ENCODE measurements around the gene LCN1. TPM values are rescaled to one million over a fixed set of nuclear protein-coding genes. Genes with fewer than 3 reads are reported as not detected.
"Not testable (repeated sequence)": the region's sequence is repeated elsewhere in the genome, so short reads cannot be mapped to it uniquely, and the experiment has no call there.

Gene LCN1
- total and polyA plus RNA-seq, 2 of the 4 experiments (the other 2 are of a cell fraction) = not detected

DNA sequence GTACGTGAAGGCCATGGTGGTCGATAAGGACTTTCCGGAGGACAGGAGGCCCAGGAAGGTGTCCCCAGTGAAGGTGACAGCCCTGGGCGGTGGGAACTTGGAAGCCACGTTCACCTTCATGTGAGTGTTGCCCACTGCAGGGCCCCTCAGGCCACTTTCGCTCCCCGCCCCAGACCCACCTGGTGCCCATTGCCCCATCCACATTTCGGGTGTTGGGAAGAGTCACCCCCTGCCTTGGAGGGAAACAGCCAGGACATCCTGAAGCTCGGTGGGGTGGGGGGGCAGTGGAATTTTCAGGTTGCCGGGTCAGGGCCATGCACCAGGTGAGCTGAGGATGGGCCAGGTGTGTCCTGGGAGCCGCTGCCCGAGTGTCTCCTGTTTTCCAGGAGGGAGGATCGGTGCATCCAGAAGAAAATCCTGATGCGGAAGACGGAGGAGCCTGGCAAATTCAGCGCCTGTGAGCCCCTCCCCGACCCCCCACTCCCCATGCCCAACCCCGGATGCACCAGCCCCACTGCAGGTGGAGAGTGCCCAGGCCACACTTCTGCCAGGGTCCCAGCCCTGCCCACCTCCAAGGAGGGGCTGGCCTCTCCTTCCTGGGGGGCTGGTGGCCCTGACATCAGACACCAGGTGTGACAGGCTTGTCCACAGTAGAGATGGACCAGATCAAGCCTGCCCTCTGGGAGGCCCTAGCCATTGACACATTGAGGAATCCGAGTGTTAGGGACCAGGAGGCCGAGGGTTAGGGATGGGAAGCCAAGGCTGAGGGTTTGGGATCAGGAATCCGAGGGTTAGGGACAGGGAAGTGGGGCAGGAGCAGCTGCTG lies 25.8 kb downstream of the LCN1 start:
- BruUV-seq (replicated peaks); CTCF ChIA-PET: not testable (repeated sequence)
- 37% methylated on average over 3 of the region's 21 CpGs; no CpG with 5 or more reads in 1 of the 2 experiments for WGBS, 2 experiments (ENCODE audit: extremely low coverage in 2 of 2, insufficient read length in 1 of 2)

More for the DNA sequence above, 25.8 kb downstream of the LCN1 start:
- H3K4me1 ChIP-seq (ENCODE audit: control insufficient read depth, insufficient read depth, low read length); H3K9me3 ChIP-seq (ENCODE audit: control insufficient read depth, insufficient read depth, low read length); H4K5ac ChIP-seq (ENCODE audit: low read depth, low read length); ATAC-seq (ENCODE audit: low read depth); H3K9me1 ChIP-seq (ENCODE audit: insufficient read depth, low read length); H3K79me1 ChIP-seq (ENCODE audit: low read depth in 1 of 2, low read length in 2 of 2); dilution Hi-C loops (cut with HindIII; ENCODE audit: low sequenced_read_pairs, unreplicated experiment); H4K20me1 ChIP-seq (ENCODE audit: insufficient read depth, low read length); H2BK20ac ChIP-seq (ENCODE audit: low read depth, low read length); H3K27ac ChIP-seq (ENCODE audit: insufficient read depth, low read length); H4K91ac ChIP-seq (ENCODE audit: insufficient read depth, low read depth, low read length); DNase-seq; H3K4me2 ChIP-seq (ENCODE audit: low read depth, low read length); H3K36me3 ChIP-seq (ENCODE audit: control insufficient read depth, insufficient read depth, low read length); H3K14ac ChIP-seq (replicated peaks; ENCODE audit: low read depth, low read length); H3K23ac ChIP-seq (ENCODE audit: low read depth, low read length); H4K8ac ChIP-seq (ENCODE audit: low read depth in 2 of 2, low read length in 2 of 2); H2BK120ac ChIP-seq (ENCODE audit: low read depth, low read length); H3K18ac ChIP-seq (ENCODE audit: low read depth, low read length); H2AK5ac ChIP-seq (ENCODE audit: low read depth, low read length); H3K27me3 ChIP-seq (ENCODE audit: control insufficient read depth, insufficient read depth, low read length); in situ Hi-C loops (cut with MboI; ENCODE audit: low sequenced_read_pairs); H3K4me3 ChIP-seq (ENCODE audit: insufficient read depth, low read depth, low read length); H2AFZ ChIP-seq (replicated peaks; ENCODE audit: low read length, poor library complexity); H3K56ac ChIP-seq (ENCODE audit: extremely low read depth, insufficient read depth, low read length); H3K9ac ChIP-seq (ENCODE audit: low read depth, low read length); H2BK15ac ChIP-seq (ENCODE audit: low read depth, low read length); intact Hi-C loops (cut with micrococcal nuclease); H3K4ac ChIP-seq (ENCODE audit: low read depth, low read length); H2AK9ac ChIP-seq (replicated peaks; ENCODE audit: low read depth, low read length, poor library complexity); H2BK5ac ChIP-seq (ENCODE audit: low read depth, low read length, poor library complexity, severe bottlenecking): not testable (repeated sequence)
- POLR2A ChIA-PET (ENCODE audit: unreplicated experiment) = interaction anchor here (0.6 kb wide), 1 partner anchor 21 kb away, joined by 4 read pairs; no protein-coding TSS in a partner anchor

Measured in IMR-90 (cell line).